GM15510 (cell line): ENCODE measurements around the gene DCUN1D2.

Experiments used
- POLR2A ChIP-seq: IDR thresholded peaks from 3 replicates; pipeline ENCODE4 v1.6.1; 2011; ENCODE audit warnings: borderline replicate concordance; ENCODE audit not compliant: insufficient read length; ENCODE audit errors: extremely low read depth

The DCUN1D2 gene

DNA sequence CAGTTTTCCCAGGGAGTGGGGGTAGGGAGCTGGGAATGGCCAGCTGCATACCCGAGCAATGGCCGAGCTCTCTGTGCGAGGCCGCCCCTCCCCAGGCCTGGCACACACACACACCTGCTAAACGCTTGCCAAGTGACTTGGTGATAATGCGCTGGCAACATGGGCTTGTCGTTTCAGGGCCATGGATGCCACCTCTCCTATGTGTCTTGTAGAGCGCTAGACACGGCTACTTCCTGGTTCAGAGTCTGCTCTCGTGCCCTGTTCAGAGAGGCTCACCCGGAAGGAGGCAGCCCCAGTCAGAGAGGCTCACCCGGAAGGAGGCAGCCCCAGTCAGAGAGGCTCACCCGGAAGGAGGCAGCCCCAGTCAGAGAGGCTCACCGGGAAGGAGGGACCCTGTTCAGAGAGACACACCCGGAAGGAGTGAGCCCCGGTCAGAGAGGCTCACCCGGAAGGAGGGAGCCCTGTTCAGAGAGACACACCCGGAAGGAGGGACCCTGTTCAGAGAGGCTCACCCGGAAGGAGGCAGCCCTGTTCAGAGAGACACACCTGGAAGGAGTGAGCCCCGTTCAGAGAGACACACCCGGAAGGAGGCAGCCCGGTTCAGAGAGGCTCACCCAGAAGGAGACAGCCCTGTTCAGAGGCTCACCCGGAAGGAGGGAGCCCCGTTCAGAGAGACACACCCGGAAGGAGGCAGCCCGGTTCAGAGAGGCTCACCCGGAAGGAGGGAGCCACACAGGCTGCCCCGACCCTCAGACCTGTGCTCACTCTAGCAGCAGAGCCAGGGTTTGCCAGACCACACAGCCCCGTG lies 41.4 kb downstream of the DCUN1D2 start:
- no peak for TF ChIP-seq POLR2A

- TF ChIP-seq POLR2A = no peak
Observed at GRCh38 chr13:113448545-113448884, 42.0 kb downstream of the DCUN1D2 start.

GRCh38 chr13:113447596-113447995 lies 42.9 kb downstream of the DCUN1D2 start:
- TF ChIP-seq POLR2A = no peak

DNA sequence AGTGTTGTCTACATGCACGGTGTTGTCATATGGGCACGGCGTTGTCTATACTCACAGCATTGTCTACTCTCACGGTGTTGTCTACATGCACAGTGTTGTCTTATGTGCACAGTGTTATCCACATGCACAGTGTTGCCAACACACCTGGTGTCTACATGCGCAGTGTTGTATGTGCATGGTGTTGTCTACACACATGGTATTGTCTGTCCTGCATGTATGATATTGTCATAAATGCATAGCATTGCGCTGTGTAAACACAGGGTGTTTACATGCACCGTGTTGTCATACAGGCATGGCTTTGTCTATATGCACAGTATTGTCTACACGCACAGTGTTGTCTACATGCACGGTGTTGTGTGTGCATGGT lies 44.0 kb downstream of the DCUN1D2 start:
- no peak for TF ChIP-seq POLR2A

DNA sequence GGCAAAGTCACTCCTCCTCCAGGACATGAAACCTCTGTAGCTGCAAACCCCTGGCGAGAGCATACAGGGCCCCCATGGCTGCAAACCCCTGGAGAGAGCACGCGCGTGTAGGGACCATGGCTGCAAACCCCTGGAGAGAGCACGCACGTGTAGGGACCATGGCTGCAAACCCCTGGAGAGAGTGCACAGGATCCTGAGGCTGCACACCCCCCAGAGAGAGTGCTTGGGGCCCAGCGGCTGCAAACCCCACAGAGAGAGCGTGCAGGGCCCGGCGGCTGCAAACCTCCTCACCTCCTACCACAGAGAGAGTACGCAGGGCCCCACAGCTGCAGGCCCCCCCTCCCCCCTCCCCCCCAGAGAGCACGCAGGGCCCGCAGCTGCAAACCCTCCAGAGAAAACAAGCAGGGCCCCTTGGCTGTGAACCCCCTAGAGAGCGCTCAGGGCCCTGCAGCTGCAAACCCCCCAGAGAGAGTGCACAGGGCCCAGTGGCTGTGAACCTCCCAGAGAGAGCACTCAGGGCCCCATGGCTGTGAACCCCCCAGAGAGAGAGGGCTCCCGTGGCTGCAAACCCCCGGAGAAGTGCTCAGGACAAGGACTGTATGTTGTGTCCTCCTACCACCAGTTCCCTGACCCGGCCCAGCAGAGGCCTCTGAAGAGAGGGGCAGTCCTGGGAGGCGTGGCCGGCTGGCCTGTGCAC lies 44.6 kb downstream of the DCUN1D2 start:
- TF ChIP-seq POLR2A = no peak

DNA sequence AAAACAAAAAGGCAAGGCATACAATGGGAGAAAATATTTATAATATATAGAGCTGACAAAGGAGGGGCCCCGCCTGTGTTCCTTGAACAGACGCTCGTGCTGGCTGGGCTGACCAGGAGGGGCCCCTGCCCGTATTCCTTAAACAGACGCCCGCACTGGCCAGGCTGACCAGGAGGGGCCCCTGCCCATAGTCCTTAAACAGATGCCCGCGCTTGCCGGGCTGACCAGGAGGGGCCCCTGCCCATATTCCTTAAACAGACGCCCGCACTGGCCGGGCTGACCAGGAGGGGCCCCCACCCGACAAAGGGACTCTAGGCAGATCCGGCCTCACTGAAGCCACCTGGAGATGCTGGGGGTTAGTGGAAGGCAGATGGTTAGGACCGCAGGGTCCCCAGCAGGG lies 46.5 kb downstream of the DCUN1D2 start:
- TF ChIP-seq POLR2A = no peak

DNA sequence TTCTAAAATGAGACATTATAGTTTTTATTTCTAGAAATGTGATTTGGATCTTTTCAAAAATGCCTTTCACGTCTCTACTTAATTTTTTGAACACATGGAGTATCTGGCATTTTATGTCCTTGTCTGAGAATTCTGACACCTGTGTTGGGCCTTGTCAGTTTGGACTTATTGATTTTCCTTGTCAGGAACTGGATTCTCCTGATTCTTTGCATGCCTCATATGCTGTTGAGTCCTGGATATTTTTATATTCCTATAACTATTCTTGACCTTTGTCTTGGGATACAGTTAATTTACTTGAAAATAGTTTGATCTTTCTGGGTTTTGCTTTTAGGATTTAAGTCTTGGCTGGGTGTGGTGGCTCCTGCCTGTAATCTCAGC lies 47.5 kb downstream of the DCUN1D2 start:
- no peak for TF ChIP-seq POLR2A

- no peak for TF ChIP-seq POLR2A
Observed at GRCh38 chr13:113442354-113442984, 48.0 kb downstream of the DCUN1D2 start.

DNA sequence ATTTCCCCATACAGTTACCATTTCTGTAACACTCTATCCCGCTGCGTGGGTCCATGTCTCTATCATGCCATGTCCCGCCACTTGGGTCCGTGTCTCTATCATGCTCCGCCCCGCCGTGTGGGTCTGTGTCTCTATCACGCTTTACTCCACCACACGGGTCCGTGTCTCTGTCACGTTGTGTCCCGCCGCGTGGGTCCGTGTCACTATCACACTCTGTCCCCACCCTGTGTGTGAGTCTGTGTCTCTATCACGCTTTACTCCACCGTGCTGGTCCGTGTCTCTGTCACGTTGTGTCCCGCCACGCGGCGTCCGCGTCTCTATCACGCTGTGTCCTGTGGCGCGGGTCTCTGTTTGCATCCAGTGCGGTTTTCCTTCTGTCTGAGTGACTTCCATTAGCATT lies 48.9 kb downstream of the DCUN1D2 start:
- TF ChIP-seq POLR2A = no peak

DNA sequence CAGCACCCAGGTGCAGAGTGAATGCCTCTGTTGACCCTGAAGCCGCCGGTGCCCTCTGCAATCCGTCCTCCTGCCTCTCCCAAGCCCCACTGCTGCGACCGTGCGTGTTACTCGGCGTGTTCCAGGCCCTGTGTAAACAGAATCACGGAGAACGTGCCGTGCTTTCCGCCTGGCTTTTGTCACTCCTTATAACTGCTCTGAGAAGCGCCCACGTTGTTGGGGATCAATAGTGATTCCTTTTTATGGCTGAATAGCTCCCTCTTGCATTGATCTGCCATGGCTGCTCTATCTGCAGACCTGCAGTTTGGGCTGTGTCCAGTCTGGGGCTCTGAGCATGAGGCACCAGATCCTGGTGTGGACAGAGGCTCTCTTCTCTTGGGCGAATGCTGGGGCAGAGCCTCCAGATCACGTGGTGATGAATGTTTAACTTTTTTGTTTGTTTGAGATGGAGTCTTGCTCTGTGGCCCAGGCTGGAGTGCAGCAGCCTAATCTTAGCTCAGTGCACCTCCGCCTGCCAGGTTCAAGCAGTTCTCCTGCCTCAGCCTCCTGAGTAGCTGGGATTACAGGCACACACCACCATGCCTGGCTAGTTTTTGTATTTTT lies 53.0 kb downstream of the DCUN1D2 start:
- TF ChIP-seq POLR2A = no peak

DNA sequence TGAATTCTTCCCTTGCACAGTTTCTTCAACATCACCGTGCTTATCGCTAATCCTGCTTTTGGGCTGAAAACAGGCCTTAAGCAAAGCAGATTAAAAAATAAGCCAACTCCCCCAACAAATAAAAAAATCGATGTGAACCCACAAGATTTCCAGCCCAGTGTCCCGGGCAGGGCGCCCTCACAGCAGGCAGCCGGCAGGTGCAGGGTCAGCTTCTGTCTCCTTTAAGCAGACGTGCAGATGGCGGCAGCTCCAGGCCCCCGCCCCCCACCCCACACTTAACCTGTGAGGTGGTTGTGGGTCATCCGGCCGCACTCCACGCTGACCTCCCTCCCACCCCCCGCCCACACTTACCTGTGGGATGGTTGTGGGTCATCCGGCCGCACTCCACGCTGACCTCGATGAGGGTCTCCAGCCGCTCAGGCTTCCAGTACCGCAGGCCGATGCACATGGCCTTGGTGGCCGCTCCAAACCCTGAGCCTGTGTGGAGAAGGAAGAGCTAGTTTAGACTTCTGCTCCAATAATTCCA lies 57.1 kb downstream of the DCUN1D2 start:
- TF ChIP-seq POLR2A = no peak

DNA sequence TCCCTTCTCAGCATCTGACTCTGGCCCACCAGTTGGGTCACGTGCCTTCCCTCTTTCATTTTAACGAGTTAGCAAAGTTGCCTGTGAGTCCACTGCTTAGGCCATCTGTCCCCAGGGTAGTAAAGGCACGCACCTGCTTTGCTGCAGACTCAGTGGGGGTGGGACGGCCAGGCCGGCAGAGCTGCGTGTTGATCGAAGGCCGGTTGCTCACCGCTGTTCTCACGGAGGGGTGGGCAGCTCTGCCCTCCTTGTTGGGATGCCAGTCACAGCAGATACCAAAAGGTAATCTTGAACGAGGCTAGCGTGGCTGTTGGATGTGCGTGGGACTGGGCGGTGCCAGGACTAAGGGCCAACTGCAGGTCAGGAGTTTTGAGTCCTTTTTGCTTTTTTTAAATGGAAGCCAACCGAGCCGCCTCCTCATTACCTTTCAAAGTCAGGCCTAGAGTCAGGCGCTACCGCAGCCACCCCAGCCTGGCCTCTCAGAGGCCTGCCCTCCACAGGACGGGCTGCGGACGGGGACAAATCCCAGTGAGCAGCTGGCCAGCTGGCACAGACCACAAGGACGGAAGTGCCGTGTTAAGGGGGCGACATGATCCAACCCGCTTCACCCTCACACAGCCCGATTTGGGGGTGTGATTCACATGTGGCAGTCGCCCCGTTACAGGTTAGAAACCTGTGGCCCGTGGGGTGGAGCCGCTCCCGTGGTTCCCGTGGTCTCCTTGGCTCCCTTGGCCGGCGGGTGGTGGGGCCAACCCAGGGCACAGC lies 57.8 kb downstream of the DCUN1D2 start:
- no peak for TF ChIP-seq POLR2A

DNA sequence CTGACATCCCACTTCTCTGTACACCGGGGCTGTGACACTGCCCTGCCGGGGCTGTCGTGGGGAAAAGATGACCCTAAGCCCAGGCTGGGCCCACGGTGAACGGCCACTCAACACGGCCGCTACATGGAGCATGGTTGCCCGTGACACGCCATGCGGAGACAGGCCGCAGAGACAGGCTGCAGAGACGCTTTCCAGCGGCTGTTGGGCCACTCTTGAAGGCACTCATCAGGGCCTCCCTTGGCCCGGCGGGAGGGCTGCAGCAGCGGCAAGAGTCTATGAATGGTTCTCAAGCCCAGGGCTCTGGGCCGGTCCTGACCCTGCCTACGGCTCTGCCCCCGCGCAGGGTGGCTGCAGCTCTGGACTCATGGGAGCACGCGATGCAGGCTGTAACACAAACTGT lies 59.3 kb downstream of the DCUN1D2 start:
- no peak for TF ChIP-seq POLR2A

DNA sequence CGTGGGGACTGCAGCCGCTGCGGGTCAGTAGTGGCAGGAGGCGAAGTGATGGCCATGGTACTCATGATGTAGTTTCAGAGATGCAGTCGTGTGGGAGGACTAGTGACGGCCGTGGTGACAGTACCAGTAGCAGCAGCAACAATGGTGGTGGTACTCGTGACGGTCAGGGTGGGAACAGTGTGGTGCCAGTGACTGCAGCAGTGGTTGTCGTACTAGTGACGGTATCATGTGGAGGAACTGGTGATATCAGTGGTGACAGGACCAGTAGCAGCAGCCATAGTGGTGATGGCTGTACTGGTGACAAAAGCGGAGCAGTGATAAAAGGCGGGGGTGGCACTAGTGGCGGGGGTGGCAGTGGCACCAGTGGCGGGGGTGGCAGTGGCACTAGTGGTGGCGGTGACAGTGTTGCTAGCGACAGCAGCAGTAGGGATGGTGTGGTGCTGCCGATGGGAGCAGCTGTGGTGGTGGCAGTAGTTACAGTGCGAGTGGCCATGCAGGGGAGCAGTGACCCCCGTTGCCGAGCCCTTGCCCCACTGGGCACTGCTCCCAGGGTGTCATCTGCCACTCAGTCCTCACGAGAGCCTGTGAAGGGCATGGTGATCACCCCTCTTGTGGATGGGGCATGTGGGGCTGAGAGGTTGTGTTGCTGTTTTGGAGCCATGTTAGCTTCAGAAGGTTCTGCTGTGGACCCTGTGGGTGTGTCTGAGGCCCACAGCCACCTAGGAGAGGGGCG lies 60.0 kb downstream of the DCUN1D2 start:
- TF ChIP-seq POLR2A = no peak

DNA sequence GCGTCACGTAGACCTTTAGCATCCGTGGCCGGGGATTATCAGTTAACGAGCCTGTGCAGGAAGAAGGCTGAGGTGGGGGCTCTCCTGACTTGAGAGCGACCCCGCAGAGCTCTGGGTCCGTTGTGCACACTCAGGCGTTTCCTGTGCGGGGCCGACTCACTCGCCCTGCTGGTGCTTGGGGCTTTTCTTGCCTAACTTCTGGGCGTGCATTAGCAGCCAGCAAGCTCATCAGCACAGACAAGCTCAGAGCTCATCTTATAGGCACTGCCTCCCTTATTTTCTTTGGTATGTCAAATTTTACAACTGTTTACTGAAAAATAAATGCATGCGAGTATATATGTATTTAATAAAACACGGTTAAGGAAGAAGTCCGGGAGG lies 60.9 kb downstream of the DCUN1D2 start:
- TF ChIP-seq POLR2A = no peak
